Activated T-helper 1 cell treated with anti-CD3 and anti-CD28 coated beads, Interleukin-2, amount 50 U/mL, for 16 hours (primary cell): Measurements from ENCODE around the gene PIGN.

Experiments
- DNase-seq, 2 donors: peaks; one replicate each; pipeline ENCODE4 v3.0.0-alpha.2; 2020; ENCODE audit warnings: low read depth in 1 of 2, low spot score in 1 of 2

The PIGN gene

DNA sequence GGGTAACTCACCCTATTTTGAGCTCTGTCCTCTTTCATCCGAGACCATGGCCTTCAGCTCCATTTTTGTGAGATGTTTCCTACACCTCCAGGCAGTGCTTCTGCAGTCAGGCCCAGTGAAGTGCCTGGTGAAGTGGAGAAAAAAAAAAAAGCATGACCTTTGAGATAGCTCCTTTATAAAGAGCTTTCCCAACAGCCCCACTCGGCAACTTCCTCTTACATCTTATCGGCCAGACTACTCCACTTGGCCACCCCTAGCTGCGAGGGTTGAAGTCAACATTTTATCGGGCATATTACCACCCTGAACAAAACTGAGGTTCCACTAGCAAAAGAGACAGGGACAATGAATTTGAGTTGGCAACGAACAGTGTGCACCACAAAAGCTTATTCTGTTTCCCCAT is 169.2 kb downstream of the PIGN start:
- DNase-seq, result no peak

DNA sequence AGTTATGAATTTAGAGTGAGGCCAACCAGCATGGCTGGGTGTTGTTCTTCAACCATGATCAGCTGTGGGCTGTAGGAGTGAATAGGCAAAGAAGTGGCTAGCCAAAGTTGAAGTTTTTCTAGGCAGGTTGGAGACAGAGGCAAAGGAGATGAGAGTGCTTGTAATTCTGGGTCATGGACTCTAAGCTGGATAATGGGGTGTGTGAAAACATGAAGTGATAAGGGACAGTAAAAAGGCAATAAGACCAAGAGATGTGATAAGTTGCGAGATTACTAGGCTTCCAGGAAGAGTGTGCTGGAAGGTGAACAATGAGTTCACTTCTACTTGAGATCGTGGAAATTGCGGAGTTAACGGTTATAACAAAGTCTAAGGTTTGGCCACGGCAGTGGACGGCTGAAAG is 175.4 kb downstream of the PIGN start:
- DNase-seq, result no peak

DNA sequence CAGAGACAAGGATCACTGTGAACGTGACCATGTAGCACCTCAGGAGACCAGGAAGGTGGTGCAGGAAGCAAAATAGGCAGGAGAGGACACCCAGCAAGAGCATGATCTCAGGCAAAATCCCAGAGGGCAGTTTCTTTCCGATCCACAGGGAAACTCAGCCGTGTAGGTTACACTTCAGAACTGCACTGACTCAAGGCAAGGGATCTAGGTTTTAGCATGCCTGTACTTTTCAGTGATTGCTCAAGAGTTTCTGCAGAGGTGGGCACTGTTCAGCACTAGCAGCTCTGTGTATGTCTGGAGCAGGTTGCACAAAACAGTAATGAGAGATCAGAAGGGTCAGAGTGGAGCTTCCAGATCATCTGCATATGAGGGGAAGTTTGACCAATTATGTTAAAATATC is 177.3 kb downstream of the PIGN start:
- no peak for DNase-seq

DNA sequence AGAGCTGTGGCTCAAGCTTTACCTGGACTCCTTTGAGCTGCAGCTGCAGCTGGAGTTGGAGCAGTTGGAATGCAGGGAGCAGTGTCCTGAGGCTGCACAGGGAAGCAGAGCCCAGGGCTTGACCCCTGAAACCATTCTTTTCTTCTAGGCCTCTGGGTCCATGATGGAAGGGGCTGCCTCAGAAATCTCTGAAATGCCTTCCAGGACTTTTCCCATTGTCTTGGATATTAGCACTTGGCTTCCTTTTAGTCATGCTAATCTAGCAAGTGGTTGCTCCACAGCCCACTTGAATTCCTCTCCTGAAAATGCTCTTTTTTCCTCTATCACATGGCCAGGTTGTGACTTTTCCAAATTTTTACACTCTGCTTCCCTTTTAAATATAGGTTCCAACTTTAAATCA is 185.5 kb downstream of the PIGN start:
- DNase-seq, result no peak

DNA sequence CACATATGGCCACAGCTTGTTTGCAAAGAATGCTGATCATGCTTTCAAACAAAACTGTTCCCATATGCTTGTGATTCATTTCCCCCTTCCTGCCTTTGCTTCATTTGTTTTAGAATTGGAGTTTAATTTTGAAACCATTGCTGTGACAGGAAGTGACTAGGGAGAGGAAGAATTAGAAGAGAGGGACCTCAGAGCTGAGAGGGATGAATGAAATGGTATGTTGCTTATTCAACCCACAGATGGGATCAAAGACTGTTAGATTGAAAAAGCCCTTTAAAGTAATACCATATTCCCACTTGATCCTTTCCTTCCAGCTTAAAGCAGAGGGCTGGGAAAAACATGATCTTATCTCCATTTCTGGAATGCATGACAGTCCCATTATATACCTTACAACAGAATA is 187.9 kb downstream of the PIGN start:
- no peak for DNase-seq

DNA sequence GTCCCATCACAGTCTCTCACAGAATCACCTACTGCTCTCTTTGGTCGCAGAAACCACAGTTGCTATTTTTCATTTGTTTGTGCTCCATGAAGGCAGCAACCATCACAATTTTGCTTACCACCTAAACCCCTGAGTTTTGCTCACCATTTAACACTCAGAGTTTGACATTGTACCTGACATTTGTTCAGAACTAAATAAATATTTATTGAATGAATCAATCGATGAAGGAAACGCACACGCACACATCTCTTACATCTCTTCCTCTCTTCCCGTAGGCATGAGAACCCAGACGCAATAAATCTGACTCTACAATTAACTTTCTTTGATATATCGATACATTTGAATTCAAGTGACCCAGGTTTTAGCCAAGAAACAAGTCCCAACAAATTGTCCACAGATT is 188.5 kb downstream of the PIGN start:
- no peak for DNase-seq

DNA sequence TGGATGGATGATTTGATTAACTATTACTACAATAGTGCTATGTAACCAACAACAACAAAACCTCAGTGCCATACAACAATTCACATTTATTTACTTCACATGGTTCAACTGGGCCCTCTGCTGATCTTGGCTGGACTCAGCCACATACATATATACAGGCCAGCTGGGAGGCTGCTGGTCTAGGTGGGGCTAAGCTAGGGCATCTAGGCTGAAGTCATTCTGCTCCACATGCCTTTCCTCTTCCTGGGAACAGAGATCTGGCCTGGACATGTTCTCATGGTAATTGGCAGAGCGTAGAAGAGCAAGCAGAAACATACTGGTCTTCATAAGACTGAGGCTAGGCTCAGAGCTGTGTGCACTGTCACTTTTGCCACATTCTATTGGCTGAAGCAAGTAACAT is 191.2 kb downstream of the PIGN start:
- DNase-seq, result no peak

DNA sequence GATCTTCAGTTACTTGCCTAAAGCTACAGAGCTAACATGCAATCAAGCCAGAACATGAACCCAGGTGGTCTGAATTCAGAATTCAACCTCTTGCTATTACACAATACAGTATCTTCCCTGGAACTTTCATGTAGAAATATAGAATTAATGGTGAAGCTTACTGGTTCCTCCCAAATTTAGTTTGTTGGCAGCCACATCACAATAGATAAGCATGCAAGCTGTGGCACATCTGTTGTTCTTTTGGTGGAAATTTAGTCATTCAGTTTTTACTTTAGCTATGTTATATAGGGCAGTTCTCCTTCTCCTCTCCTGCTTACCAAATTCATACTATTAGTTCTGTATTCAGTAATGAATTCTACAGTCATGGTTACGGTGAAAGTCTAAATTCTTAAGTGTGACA is 193.0 kb downstream of the PIGN start:
- DNase-seq, result no peak

DNA sequence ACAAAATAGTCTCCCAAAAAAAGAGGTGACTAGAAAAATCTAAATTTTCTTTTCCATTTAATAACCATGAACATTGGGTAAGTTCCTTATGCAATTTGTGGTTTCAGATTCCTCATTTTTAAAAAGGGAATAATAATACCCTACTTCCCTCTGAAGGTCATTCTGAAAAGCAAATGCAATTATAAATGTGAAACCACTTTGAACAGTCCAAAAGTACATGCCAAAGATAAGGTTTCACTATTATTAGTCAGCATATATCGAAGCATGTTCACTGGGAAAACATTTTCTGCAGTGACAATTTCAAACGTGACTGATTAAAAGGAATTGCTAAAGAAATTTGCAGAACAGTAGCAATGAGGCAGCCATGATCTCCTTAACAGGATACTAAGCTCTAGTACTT is 193.9 kb downstream of the PIGN start:
- DNase-seq, result no peak

DNA sequence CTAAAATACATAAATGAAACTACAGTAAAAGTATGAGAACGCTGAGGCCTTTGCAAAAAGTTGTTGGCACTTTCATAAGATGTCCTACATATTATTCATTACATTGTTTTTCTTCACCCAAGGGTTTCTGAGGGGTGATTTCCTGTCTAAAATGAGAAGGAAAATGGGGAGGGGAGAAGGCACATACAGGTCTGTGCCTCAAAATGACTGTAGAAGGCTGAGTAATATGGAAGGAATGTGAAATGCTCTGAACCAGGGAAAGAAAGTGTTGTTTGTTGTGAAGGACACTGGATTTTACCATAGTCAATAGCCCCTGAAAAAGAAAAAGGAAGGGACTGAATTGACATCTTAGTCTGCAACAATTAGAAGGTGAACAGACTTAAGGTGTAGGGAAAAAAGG is 194.6 kb downstream of the PIGN start:
- DNase-seq, result no peak

DNA sequence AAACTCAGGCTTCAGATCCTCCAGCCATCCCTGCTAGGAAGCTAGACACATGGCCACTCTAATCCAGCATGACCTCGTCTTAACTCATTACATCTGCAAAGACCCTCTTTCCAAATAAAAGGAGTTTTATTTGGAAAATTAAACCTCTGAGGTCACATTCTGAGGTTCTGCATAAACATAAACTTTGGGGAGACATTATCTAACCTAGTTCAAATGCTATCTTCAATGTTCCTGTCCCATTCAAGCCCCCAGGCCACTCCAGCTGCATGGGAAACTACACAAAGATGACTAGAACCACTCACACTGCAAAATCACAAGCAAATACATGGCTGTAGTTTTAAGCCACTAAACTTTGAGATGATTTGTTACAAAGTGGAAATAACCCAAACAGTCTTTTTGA is 195.0 kb downstream of the PIGN start:
- DNase-seq, result no peak

DNA sequence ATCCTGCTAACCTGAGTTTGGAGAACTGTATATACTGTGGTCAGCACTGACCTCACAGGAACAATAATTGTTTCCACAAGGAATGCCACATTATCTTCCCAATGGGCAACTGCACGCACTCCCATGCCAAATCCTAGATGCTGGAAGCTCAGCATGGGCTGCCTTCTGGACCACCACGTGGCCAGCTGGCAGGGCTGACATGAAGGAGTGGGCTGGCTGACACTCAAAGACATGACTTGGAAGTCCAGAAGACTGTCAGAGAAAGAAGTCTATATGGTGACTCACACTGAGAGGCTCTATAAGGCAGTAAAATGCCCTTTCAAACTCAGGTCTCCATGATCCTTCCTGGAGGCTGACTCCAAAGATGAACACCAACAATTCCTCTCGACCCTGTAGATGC is 195.7 kb downstream of the PIGN start:
- no peak for DNase-seq
